Adrenal gland (tissue), 5 donors: ENCODE data around the gene RSPH10B2.
"Not testable (repeated sequence)": the region's sequence is repeated elsewhere in the genome, so short reads cannot be mapped to it uniquely, and the experiment has no call there.

Experiments
- POLR2A ChIP-seq, 2 donors: fragments of 450-650 bp; IDR thresholded peaks; one replicate each; pipeline ENCODE4 v1.6.1; 2017; ENCODE audit warnings: antibody characterized with exemption in 2 of 2, mild to moderate bottlenecking in 2 of 2, moderate library complexity in 1 of 2
- TF ChIP-seq, protein P1 (sequence below), 6 experiments: fragments of 450-650 bp in 4 of 6; fragments of 200-600 bp in 2 of 6; sonication (generic) in 1 of 6; IDR thresholded peaks; 1 replicate in 5 of 6; 2 replicates in 1 of 6; pipeline versions ENCODE4 v1.5.1 to v1.8.0; 2016 to 2021; ENCODE audit warnings: antibody characterized with exemption in 6 of 6, mild to moderate bottlenecking in 2 of 6, moderate library complexity in 1 of 6
- donor health status: DM: no; HTN: no; CAD: no.

DNA sequence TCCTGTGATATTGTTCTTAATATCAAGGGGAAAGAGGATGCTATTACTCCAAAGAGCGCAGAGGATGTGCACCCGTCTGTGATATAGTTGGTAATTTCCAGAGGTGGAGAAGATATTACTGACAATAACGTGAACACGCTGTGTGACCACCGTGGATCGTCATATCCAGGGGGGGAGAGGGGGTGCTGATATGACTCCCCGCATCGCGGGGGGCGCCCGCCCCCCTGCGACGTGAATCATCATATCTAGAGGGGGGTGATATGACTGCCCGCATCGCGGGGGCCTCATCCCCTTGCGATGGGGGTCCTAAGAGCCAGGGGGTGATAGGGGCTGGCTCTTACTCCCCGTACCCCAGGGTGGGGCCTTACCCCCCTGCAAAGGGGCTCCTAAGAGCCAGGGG, 93.8 kb downstream of the RSPH10B2 start:
- TF ChIP-seq, protein P1, sequence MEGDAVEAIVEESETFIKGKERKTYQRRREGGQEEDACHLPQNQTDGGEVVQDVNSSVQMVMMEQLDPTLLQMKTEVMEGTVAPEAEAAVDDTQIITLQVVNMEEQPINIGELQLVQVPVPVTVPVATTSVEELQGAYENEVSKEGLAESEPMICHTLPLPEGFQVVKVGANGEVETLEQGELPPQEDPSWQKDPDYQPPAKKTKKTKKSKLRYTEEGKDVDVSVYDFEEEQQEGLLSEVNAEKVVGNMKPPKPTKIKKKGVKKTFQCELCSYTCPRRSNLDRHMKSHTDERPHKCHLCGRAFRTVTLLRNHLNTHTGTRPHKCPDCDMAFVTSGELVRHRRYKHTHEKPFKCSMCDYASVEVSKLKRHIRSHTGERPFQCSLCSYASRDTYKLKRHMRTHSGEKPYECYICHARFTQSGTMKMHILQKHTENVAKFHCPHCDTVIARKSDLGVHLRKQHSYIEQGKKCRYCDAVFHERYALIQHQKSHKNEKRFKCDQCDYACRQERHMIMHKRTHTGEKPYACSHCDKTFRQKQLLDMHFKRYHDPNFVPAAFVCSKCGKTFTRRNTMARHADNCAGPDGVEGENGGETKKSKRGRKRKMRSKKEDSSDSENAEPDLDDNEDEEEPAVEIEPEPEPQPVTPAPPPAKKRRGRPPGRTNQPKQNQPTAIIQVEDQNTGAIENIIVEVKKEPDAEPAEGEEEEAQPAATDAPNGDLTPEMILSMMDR (IDR thresholded peaks at IDR 0.05), result not testable (repeated sequence)
- TF ChIP-seq POLR2A (IDR thresholded peaks at IDR 0.05), result not testable (repeated sequence)
